ENCODE data around the gene YWHAG.

GRCh38 chr7:76396864-76397263 lies 38.1 kb upstream of the YWHAG start:
- TF ChIP-seq CTCF (IDR thresholded peaks at IDR 0.05) (no peak), POLR2A (IDR thresholded peaks at IDR 0.05) (no peak)

Data from Peyer's patch (tissue), 4 donors.